SIG-M5 treated with dmso at 0.1 percent for 504 hours (cell line): ENCODE data around the gene NHLRC2.

Experiments
- DNase-seq: peaks from one replicate; lab custom pipeline; 2025; ENCODE audit not compliant: unreplicated experiment; lab: John Stamatoyannopoulos, UW

NHLRC2 gene

DNA sequence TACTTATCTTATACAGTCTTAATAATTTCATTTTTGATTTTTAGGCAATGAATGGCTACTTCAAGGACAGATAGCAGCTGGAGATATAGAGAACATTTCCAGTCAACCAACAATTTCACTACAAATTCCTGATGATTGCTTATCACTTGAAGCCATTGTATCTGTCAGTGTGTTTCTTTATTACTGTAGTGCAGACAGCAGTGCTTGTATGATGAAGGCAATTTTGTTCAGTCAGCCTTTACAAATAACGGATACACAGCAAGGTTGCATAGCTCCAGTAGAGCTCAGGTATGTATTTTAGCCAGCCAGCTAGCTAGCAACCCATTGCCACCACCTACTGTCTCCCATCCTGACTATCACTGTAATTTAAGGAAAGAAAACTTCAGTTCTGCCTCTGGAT lies 53.8 kb downstream of the NHLRC2 start:
- no peak for DNase-seq

DNA sequence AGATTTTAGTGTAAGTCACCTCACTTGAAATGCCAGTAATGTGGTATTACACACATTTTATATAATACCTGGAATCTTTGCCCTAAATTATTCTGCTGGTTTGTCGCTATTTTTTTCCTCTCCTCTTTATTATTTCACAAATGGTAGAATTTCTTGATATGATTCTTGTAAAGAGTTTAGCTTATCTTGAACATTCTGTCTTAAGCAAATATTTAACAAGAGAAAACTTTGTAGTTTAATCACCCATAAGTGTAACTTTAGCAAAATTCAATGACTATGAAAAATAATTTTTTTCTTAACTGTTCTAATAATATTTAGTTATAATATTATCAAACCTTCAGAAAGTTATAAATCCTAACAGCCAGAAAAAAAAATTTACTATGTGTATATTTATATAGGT lies 56.7 kb downstream of the NHLRC2 start:
- no peak for DNase-seq

DNA sequence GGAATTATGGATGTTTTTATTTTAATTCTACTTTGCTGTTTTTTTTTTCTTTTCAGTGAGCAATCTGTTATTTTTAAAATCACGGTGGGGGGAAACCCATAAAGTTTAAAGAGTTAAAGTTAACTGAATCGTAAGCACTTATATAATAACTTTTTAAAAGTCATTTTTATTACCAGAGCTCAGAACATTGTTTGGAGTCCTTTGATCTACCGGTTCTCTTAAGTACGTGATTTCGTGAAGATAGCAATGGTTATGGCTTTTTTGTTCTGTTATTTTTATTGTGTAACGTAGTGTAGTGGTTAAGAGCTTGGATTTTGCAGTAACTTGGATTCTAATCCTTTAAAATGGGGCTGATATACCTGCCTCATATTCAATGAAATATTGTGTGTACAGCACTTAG lies 57.4 kb downstream of the NHLRC2 start:
- DNase-seq, result no peak

DNA sequence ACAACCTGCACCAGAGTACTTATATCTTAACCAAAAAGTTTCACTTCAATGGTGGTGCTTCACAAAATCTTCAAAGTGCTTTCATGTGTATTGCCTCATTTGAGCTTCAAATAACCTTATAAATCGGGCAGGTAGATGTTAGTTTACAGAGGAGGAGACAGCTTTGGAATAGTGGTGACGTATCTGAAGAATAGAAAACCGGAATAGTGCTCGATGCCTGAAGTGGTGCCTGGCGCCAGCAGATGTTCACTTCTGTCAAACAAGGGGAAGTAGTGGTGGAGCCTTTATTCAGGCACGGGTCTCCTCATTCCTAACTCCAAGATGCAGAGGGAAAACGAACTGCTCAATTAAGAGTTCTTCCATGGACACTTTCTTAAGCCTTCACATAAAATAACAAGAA lies 58.1 kb downstream of the NHLRC2 start:
- DNase-seq, result no peak

DNA sequence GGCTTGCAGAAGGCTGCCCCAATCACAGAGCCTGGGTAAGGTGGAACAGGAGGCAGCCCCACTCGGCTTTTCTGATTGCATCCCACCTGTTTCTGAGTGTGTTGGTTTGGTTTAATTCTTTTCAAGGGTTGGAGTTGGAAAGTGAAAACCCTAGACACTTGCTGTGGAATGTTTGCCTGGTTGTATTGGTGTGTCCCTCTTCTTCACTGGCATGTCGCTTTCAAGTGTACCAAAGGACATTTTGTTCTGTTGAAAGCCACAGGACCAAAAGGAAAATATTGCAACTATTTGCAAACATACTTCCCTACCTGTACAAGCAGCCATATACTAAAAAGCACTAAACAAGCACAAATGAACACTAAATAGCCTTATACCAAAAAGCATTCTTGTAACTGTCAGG lies 60.5 kb downstream of the NHLRC2 start:
- no peak for DNase-seq

DNA sequence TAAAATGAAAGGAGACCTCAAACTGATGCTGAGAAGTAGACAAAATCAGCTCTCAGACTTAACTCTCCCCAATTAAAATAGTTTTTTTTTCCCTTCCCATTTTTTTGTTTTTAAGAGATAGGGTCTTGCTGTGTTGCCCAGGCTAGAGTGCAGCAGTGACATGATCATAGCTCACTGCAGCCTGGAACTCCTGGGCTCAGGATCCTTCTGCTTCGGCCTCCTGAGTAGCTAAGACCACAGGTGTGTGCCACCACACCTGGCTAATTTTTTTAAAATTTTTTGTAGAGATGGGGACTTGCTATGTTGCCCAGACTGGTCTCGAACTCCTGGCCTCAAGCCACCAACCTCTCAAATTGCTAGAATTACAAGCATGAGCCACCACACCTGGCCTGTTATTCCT lies 61.1 kb downstream of the NHLRC2 start:
- no peak for DNase-seq

DNA sequence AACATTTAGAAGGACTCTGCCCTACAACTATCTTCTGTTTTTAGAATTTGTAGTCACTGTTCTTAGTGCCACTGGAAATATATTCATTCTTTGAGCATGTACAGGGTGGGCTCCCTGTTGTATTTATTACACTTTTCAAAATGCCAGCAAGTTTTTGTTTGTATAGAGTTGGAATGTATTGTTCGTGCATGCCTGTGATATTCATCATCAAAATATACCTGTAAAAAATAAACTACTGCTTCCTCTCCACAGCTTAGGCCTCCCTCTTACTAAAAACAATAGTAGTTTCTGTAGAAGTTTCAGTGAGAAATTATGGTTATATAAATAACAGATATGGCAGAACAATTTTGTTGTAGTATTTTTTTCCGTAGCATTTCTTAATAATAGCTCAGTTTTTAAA lies 61.6 kb downstream of the NHLRC2 start:
- DNase-seq, result no peak

DNA sequence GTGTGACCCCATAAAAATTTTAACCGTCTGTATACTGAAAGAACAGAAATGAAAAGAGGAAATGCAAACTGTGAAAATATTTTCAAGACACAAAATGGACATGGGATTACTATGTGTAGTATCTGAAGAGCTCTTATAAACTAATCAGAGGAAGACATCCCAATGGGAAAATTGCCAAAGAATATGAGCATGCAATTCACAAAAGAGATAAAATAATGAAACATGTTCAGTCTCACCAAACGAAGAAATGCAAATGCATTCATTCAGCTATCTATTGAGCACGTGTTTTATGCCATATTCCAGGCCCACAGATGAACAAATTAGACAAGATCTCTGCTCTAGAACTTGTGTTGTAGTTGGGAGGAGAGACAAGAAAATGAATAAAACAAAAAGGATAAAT lies 63.2 kb downstream of the NHLRC2 start:
- DNase-seq, result no peak

DNA sequence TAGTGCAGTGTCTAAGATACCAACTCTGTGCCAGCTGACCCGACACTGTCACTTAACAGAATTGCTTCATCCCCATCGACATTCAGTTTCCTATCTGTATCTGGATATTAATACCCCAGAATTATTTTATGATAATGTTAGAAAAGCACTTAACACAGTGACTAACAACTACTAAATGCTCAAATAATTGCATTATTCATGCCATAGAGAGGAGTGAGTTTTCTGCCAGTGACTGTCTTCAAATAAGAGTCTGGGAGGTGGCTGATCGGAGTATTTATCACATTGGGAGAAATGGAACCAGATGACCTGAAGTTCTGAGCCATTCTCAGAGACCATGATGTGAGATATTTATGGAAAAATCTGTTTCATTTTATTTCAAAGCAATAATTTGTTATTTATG lies 65.7 kb downstream of the NHLRC2 start:
- no peak for DNase-seq

DNA sequence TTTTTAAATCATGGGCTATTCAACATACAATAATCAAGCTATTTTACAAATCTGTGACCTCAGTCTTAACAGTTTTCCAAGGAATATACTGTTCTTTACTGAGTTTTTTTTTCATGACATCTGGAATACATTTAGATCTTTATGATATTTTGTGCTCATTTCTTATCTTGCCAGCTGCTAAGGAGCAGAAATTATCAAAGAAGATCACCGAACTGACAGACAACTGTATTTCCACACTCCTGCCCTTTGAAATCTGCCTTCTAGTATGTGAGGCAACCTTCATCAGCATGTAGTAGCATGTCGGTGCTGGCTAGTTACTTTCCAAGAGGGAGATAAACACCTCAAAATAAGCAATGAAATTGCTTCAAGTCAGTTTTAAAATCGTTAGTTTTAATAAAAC lies 66.4 kb downstream of the NHLRC2 start:
- no peak for DNase-seq

DNA sequence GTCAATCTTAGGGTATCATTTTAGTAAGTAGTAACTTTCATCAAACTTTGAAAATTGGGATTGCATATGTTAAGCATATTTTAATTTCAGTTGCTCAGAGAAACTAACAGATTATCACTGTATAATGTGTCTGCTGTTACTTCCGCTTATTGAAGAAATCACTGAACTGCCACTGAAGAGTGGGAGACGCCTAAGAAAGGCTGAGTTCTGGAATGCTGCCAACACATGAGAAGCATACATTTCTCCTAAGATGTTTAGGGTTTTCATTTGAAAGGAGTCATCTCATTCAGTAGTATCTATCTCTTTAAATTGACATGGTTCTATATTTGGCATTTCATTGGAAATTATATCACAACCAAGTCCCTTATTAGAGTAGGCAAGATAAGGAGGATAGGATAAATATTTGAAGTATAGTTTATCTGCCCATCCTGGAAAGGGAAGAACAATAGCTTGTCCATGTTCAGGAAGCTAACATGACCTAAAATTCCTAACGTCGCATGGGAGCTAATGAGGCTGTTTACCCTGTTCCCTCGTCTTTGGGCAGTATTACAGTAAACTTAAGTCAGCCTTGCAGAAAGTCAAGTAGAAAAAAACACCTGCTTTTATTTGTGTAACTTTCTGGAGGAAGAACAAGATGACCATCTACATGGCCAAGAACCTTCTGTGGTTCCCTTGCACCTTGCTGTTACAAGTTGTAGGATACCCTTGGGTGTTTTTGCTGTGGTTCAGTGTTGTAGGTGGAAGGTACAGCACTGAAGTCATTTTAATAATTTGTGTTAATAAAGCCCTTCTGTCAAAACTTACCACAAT lies 67.3 kb downstream of the NHLRC2 start:
- no peak for DNase-seq

DNA sequence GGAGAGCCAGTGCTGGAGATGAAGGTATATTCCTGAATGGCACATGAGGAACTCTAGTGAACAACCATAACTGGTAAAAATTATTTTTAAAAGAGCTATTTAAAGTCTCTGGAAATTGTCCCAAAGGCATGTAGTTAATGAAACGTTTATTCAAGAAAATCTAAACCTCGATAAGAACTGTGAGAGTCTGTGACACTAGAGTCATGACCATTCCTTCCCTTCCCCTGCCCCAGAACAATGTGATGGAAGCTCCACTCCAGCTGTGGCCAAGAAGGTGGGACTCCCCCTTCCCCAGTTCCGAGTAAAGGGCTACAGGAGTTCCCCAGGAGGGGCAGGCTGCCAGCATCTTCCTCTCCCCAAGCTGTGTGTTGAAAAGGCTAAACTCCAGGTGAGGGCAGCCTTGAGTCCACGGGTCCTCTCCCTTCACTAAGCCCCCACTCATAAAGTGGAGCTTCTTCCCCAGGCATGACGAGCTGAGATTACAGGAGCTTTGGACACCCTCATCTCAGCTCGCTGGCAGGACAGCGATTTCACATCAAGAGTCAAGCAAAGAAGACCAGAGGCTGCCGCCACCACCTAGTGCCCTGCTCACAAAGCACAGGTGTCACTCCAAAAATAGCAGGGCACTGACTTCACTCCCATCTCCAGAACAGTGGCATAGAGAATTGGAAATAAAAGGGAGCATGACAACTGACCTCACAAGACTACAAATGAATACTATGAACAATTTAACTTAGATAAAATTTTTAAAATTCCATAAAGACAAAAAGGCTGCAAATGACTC lies 68.5 kb downstream of the NHLRC2 start:
- no peak for DNase-seq

DNA sequence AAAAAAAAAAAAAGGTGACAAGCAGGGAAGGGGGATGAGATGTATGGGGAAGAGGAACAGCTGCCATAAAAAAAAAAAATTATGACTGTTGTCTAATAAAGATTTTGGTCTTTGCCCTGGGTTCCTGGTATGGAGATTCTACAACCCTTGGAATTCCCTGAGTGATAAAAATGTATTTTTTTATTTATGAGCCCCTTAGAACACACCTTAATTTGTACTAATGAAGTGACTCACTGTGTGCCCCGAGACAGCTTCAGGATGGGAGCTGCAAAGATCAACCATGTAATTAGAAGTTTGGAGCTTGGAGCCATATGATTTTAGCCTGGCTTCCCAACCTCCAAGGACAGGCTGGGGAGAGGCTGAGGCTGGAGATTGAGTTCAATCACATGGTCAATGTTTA lies 69.7 kb downstream of the NHLRC2 start:
- DNase-seq, result no peak

DNA sequence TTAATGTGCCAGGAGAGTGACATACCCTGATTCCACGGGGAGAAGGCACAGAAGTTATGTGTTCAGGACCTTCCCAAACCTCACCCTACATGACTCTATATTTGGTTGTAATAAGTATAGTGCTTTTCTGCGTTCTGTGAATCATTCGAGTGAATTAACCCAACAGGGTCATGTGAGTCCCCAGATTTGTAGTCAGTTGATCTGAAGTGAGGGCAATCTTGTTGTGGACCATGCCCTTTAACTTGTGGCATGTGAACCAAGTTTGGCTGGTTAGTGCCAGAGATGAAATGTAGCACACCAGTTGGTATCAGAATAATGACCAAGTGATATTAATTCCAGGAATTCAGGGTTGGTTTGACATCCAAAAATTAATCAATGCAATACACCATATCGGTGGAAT lies 70.2 kb downstream of the NHLRC2 start:
- no peak for DNase-seq

DNA sequence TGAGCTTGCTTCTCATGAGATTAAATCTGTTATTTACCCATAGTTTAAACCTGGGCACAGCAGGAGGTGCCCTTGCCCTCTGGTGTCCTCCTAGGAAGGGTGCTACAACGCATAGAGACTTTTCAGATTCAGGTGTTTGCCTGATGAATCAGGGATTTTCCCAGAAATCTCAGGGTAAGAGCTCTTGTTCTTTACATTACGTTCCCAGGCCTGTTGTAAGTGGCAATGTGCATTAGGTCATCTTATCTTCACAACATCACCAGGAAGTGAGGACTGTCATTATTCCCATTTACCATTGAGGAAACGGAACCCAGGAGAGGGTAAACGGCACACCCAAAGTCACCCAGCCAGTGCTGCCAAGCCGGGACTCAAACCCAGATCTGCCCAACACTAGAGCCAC lies 73.0 kb downstream of the NHLRC2 start:
- DNase-seq, result peak; percentile 12

DNA sequence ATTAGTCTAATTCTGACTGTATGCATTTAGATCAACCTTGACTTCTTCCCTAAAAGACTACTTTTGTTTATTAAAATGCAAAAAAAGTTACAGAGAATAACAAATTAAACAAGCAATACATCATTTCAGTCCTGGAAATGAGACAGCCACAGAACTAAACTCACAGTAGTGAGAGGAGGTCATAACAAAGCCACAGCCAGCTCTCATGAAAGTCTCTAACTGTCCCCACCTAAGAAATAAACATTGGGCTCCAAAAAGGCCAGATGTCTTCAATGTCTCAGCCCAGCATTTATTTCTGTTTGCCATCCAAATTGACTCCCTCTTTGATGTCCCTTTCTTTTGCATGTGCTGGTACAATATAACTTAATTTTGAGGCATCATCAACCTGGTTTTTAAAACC lies 74.4 kb downstream of the NHLRC2 start:
- no peak for DNase-seq

DNA sequence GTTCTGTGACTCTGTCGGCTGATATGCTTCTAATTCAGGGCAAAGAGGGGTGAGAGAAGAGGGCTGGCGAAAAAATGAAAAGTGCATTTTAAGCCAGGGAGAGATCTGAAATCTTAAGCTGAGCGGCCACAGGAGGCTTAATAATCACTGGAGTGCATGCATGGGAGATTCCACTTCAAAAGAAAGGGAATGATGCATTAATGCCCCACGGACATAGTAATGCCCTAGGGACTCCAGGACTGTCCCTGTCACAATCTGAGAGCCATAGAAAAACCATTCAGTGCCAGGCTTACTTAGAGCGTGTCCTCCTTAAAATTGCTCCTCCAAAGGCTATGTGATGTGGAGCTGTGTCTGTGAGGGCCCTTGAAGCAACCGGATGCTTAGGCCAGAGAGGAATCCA lies 75.1 kb downstream of the NHLRC2 start:
- DNase-seq, result no peak

DNA sequence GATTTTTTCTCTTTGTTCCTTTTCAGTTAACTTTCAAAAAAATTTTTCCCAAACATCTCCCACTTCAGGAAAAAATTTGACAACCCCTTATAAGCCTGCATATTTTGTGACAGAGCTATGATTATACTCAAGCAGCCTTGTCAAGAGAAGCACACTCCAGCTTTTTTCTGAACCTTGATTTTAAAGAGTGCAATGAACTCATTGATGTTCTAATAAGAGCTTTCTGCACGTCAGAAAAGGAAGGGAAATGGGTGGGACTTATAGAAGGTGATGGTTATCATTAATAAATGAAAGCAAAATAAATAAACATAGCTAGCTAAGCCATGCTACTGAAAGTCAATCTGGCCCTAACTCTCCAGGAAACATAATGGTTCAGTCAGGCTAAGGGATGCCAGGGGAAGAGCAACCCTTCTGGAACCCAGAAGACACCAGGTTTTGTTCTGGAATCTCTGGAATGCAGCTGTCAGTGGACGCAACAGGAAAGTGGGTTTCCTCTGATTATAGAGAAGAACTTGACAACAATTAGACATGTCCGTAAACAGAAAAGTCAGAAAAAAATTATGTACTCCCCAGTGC lies 76.1 kb downstream of the NHLRC2 start:
- no peak for DNase-seq

DNA sequence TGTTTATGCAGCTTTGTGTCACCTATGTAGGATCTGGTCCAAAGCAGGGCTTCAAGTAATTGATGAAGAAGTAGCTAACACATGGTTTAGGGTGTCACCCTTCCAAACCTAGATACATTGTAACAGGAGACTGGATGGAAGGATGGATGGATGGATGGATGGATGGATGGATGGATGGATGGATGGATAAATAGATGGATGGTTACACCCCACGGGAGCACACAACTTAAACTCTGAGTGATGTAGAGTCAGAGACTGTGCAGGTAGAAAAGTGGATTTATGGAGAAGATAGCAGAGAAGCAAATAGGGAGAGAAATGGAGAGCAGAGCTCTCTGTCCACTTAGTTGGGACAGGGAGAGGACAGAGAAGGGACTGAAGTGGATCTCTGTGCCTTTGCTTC lies 78.4 kb downstream of the NHLRC2 start:
- DNase-seq, result no peak

DNA sequence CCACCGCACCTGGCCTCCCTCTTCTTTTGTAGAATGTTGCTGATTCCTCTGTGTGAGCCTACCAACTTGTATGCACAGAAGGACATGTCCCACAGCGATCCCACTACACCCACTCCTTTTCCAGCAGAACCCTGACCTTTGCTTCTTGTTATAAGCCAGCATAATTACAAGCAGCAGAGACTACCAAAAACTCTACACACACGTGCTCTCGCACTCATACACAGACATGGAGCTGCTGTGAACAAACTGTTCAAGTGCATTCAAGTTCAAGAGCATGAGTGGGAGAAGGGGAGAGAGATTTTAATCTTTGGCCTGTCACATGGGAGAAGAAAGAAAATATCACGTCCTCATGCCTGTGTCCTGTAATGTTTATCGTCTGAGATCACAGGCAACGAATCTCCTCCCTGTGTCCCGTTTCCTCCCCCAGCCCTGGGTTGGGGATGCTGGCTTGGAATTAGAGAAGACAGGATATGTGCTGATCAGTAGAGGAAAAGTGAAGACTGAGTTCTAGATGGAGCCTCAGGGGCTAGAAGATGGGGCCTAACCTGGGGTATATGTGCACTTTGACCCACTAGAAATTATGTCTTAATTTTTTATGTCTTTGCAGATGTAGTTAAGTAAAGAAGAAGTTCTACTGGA lies 79.6 kb downstream of the NHLRC2 start:
- DNase-seq, result no peak

DNA sequence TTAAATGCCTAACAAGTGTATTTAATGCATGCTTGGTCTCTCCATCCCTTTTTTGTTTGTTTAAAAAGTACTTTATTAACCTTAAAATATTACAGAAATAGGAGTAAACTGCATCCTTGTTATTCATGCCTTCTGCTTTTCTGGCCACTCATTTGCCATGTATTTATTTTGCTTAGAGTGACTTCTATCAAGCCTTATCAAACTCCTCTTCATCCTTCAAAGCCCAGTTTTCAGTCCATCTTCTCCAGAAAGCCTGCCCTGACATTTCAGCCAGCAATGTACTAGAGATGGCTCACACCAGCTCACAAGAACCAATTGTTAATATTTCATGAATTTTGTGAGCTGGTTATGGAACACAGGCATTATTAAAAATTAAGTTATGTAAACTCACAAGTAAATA lies 82.8 kb downstream of the NHLRC2 start:
- DNase-seq, result no peak

DNA sequence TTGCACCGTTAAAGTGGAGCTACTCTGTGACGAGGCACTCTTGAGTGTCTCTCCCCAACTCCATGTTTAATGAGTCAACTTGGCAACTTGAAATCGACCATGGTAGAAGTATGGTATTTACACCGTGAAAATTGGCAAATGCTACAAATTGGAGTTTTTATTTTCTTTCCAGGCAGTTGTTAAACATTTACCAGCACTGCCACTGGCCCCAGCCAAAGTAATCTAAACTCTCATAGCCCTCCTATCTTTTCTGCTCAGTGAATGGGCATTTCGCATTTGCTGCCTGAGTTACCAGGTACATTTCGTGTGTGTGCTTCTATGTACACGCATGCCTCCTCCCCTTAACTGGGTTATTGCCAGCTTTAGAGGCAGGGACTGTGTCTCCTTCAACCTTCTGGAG lies 83.3 kb downstream of the NHLRC2 start:
- no peak for DNase-seq
